ENCODE data around the gene SLC22A14. TPM values are rescaled to one million over a fixed set of nuclear protein-coding genes. Genes with fewer than 3 reads are reported as not detected.

Gene SLC22A14
- total RNA-seq, 1 experiment from 2014 or later = 0.22 TPM

- H3K4me2 ChIP-seq (ENCODE audit: low read length) = no peak overlapping the region
- DNase-seq (ENCODE audit: low read depth, low spot score) = no peak
- peaks cover 4 to 5% of the 10 kb centered on the region in 2 experiments; a peak in 2 of 4 replicates for H3K36me3 ChIP-seq (ENCODE audit: control insufficient read depth in 1 of 2, insufficient read depth in 2 of 2, low read length in 2 of 2)
- H2AFZ ChIP-seq (ENCODE audit: low read depth, low read length, poor library complexity, severe bottlenecking) = no peak overlapping the region
- ChIA-PET POLR2A (no interaction called here), RAD21 (ENCODE audit: low non-redundant PET in 1 of 2, low total read pairs in 2 of 2, uncharacterized antibody in 2 of 2, unreplicated experiment in 2 of 2) (no interaction called here), CTCF (no interaction called here)
- H3K9me2 ChIP-seq (ENCODE audit: insufficient read depth) = no peaks in the 10 kb centered on the region
- H3K27ac ChIP-seq (ENCODE audit: low read depth, low read length) = no peak overlapping the region
- H3K27me3 ChIP-seq (ENCODE audit: insufficient read depth, low read length) = no peaks in the 10 kb centered on the region
- no peaks in the 10 kb centered on the region; the same call in 1 of the 2 replicates for H3K79me2 ChIP-seq (ENCODE audit: insufficient read depth, low read length)
- no peak for TF ChIP-seq CBX3 (IDR thresholded peaks at IDR 0.05; ENCODE audit: low read depth)
- TF ChIP-seq REST (IDR thresholded peaks at IDR 0.05; ENCODE audit: low read depth) = no peak
- no peak for TF ChIP-seq SP1 (IDR thresholded peaks at IDR 0.05; ENCODE audit: low read depth)
- TF ChIP-seq ELF1 (IDR thresholded peaks at IDR 0.05; ENCODE audit: borderline replicate concordance, low read depth) = no peak
- TF ChIP-seq SRF (IDR thresholded peaks at IDR 0.05; ENCODE audit: low read depth) = no peak
- no peak for TF ChIP-seq JUND (IDR thresholded peaks at IDR 0.05)
- no peak for TF ChIP-seq ATF3 (IDR thresholded peaks at IDR 0.05)
- TF ChIP-seq EZH2phosphoT487 (IDR thresholded peaks at IDR 0.05; ENCODE audit: borderline replicate concordance) = no peak
- no peak for TF ChIP-seq ZFX (IDR thresholded peaks at IDR 0.05)
- no peak for TF ChIP-seq CEBPB (IDR thresholded peaks at IDR 0.05; ENCODE audit: low read depth)
- no peak for TF ChIP-seq POLR2AphosphoS5 (IDR thresholded peaks at IDR 0.05; ENCODE audit: low read depth, low read length)
- no peak for TF ChIP-seq CTCF (IDR thresholded peaks at IDR 0.05 in 2 of 3, conservative IDR thresholded peaks at IDR 0.05 in 1 of 3; ENCODE audit: borderline replicate concordance in 1 of 3, insufficient read depth in 1 of 3, low read depth in 2 of 3, low read length in 2 of 3)
- no peak for TF ChIP-seq MAX (IDR thresholded peaks at IDR 0.05)
- H4K20me1 ChIP-seq (ENCODE audit: insufficient read depth) = no peaks in the 10 kb centered on the region
- no peak overlapping the region for H3K4me3 ChIP-seq (replicated peaks in 1 of 2; ENCODE audit: low read depth in 1 of 2, low read length in 2 of 2)
- no peak overlapping the region for H3K9ac ChIP-seq (ENCODE audit: low read length)
- H3K9me3 ChIP-seq (ENCODE audit: control insufficient read depth in 1 of 2, insufficient read depth in 1 of 2, low read depth in 1 of 2, low read length in 2 of 2) = no peaks in the 10 kb centered on the region
- BruUV-seq (replicated peaks) = no TSS peak
- no peak for ATAC-seq
- intact Hi-C loops (cut with micrococcal nuclease) = no loop called here
- peaks cover 0 to 2% of the 10 kb centered on the region in 2 experiments; a peak in 1 of 4 replicates for H3K4me1 ChIP-seq (ENCODE audit: control insufficient read depth in 1 of 2, insufficient read depth in 2 of 2, low read length in 2 of 2)
Observed at GRCh38 chr3:38232701-38233100, 49.4 kb upstream of the SLC22A14 start.
